GM23338 (cell line): ENCODE measurements around the gene RASA3. TPM values are rescaled to one million over a fixed set of nuclear protein-coding genes. Genes with fewer than 3 reads are reported as not detected.

Experiments
- ATAC-seq: fragments of 200-7000 bp; cut with Tn5 transposase; 3 replicates; pipeline ENCODE4 v1.9.1; 2020
- DNase-seq: peaks from one replicate; pipeline ENCODE4 v3.0.0-alpha.2; 2015; ENCODE audit warnings: low spot score
- H2AFZ ChIP-seq: fragments of 200-600 bp; sonication (generic); 2 replicates; pipeline ENCODE4 v1.8.0; 2016; ENCODE audit warnings: antibody characterized with exemption, mild to moderate bottlenecking, moderate library complexity
- H3F3A ChIP-seq: fragments of 200-600 bp; sonication (generic); replicated peaks from 2 replicates; pipeline ENCODE4 v1.8.0; 2017; ENCODE audit warnings: antibody characterized with exemption, mixed run types, low read depth
- H3K27ac ChIP-seq: fragments of 200-600 bp; sonication (generic); 2 replicates; pipeline ENCODE4 v1.6.1; 2016; ENCODE audit warnings: low read depth
- H3K27me3 ChIP-seq: fragments of 200-600 bp; sonication (generic); 2 replicates; pipeline ENCODE4 v1.8.0; 2016; ENCODE audit warnings: mild to moderate bottlenecking, mixed run types, moderate library complexity; ENCODE audit not compliant: insufficient read depth
- H3K36me3 ChIP-seq: fragments of 200-600 bp; sonication (generic); 2 replicates; pipeline ENCODE4 v1.8.0; 2016; ENCODE audit warnings: mild to moderate bottlenecking; ENCODE audit not compliant: insufficient read depth
- H3K4me1 ChIP-seq: fragments of 200-600 bp; sonication (generic); 2 replicates; pipeline ENCODE4 v1.8.0; 2016; ENCODE audit warnings: mild to moderate bottlenecking, moderate library complexity; ENCODE audit not compliant: insufficient read depth
- H3K4me2 ChIP-seq: fragments of 200-600 bp; sonication (generic); 2 replicates; pipeline ENCODE4 v1.7.1; 2017; ENCODE audit warnings: mixed run types
- H3K4me3 ChIP-seq: fragments of 200-600 bp; sonication (generic); 2 replicates; pipeline ENCODE4 v1.6.1; 2016; ENCODE audit warnings: mixed run types
- H3K79me2 ChIP-seq: fragments of 200-600 bp; sonication (generic); replicated peaks from 2 replicates; pipeline ENCODE4 v1.8.0; 2017; ENCODE audit warnings: mild to moderate bottlenecking; ENCODE audit not compliant: insufficient read depth
- H3K9me2 ChIP-seq: fragments of 200-600 bp; sonication (generic); 2 replicates; pipeline ENCODE4 v1.8.0; 2017; ENCODE audit not compliant: insufficient read depth
- H4K20me1 ChIP-seq: fragments of 200-600 bp; sonication (generic); replicated peaks from 2 replicates; pipeline ENCODE4 v1.8.0; 2017; ENCODE audit warnings: mild to moderate bottlenecking; ENCODE audit not compliant: insufficient read depth
- H3K27ac Mint-ChIP-seq: 2 replicates; pipeline ENCODE4 v1.8.0; 2020; ENCODE audit warnings: inconsistent platforms, mild to moderate bottlenecking, moderate library complexity, mixed read lengths
- H3K27me3 Mint-ChIP-seq: 3 replicates; pipeline ENCODE4 v1.8.0; 2022; ENCODE audit warnings: low read depth, mild to moderate bottlenecking, moderate library complexity, mixed read lengths, inconsistent platforms; ENCODE audit not compliant: insufficient read depth, poor library complexity
- H3K36me3 Mint-ChIP-seq: 3 replicates; pipeline ENCODE4 v1.8.0; 2021; ENCODE audit warnings: low read depth, mild to moderate bottlenecking, inconsistent platforms, moderate library complexity, mixed read lengths
- H3K4me1 Mint-ChIP-seq: 3 replicates; pipeline ENCODE4 v1.8.0; 2020; ENCODE audit warnings: mild to moderate bottlenecking, inconsistent platforms, mixed read lengths
- H3K4me3 Mint-ChIP-seq: 3 replicates; pipeline ENCODE4 v1.8.0; 2021; ENCODE audit warnings: moderate library complexity, mild to moderate bottlenecking, inconsistent platforms, mixed read lengths
- H3K9me3 Mint-ChIP-seq: 3 replicates; pipeline ENCODE4 v1.8.0; 2020; ENCODE audit warnings: moderate library complexity, mild to moderate bottlenecking, inconsistent platforms, mixed read lengths
- CREB1 ChIP-seq: fragments of 250-450 bp; sonication (Bioruptor Pico); IDR thresholded peaks from 2 replicates; pipeline ENCODE4 v1.5.0; 2020; ENCODE audit warnings: low read depth, mild to moderate bottlenecking, moderate library complexity
- EZH2 ChIP-seq: fragments of 200-600 bp; sonication (generic); IDR thresholded peaks from one replicate; pipeline ENCODE4 v1.8.0; 2017; ENCODE audit warnings: antibody characterized with exemption, mild to moderate bottlenecking, low read depth; ENCODE audit not compliant: unreplicated experiment
- EZH2phosphoT487 ChIP-seq: fragments of 200-600 bp; sonication (generic); IDR thresholded peaks from one replicate; pipeline ENCODE4 v1.8.1; 2018; ENCODE audit warnings: antibody characterized with exemption; ENCODE audit not compliant: unreplicated experiment
- JUNB ChIP-seq: IDR thresholded peaks from one replicate; pipeline ENCODE4 v1.6.1; 2016; ENCODE audit warnings: antibody characterized with exemption; ENCODE audit not compliant: unreplicated experiment
- NANOG ChIP-seq: IDR thresholded peaks from 2 replicates; pipeline ENCODE4 v1.6.1; 2016; ENCODE audit warnings: antibody characterized with exemption, borderline replicate concordance
- POLR2AphosphoS5 ChIP-seq: IDR thresholded peaks from 2 replicates; pipeline ENCODE4 v1.6.1; 2016; ENCODE audit warnings: antibody characterized with exemption, low read depth
- STAT1 ChIP-seq: IDR thresholded peaks from one replicate; pipeline ENCODE4 v1.6.1; 2016; ENCODE audit warnings: antibody characterized with exemption; ENCODE audit not compliant: unreplicated experiment
- ZNF114 ChIP-seq: fragments of 250-450 bp; sonication (Bioruptor Pico); IDR thresholded peaks from 2 replicates; pipeline ENCODE4 v1.5.0; 2020; ENCODE audit warnings: mild to moderate bottlenecking, moderate library complexity
- ZNF331 ChIP-seq: fragments of 250-450 bp; sonication (Bioruptor Pico); IDR thresholded peaks from 2 replicates; pipeline ENCODE4 v1.5.0; 2020; ENCODE audit warnings: low read depth, mild to moderate bottlenecking, moderate library complexity
- polyA plus RNA-seq: library from polyadenylated mRNA; unstranded; fragments of >200 nt; fragmentation: Nextera tagmentation; extraction: Ambion mirVana; gene quantifications from 2 replicates; pipeline ENCODE4 v1.2.1, GENCODE V29; 2016
- total RNA-seq: library from RNA; depleted of rRNA; stranded (reverse); fragments of >200 nt; shearing (Covaris generic); gene quantifications from 2 replicates; pipeline ENCODE4 v1.2.3, GENCODE V29; 2014
- TF ChIP-seq, protein P1 (sequence below), 2 experiments: fragments of 200-600 bp in 1 of 2; sonication (generic) in 1 of 2; conservative IDR thresholded peaks; 2 replicates each; pipeline versions ENCODE4 v1.5.1 to v1.6.1; 2016 to 2017; ENCODE audit warnings: antibody characterized with exemption in 2 of 2, low read depth in 2 of 2, mild to moderate bottlenecking in 2 of 2, moderate library complexity in 1 of 2
- TF ChIP-seq, protein P2 (sequence below): fragments of 250-450 bp; sonication (Bioruptor Pico); IDR thresholded peaks from 2 replicates; pipeline ENCODE4 v1.5.0; 2020; ENCODE audit warnings: mild to moderate bottlenecking, moderate library complexity
- TF ChIP-seq, protein P3 (sequence below): IDR thresholded peaks from one replicate; pipeline ENCODE4 v1.6.1; 2018; ENCODE audit warnings: antibody characterized with exemption; ENCODE audit not compliant: unreplicated experiment
- TF ChIP-seq, protein P4 (sequence below): IDR thresholded peaks from 2 replicates; pipeline ENCODE4 v1.6.1; 2016; ENCODE audit warnings: antibody characterized with exemption

Gene RASA3
- total and polyA plus RNA-seq, 2 experiments from 2014 or later, result 11.2 to 20.7 TPM

DNA sequence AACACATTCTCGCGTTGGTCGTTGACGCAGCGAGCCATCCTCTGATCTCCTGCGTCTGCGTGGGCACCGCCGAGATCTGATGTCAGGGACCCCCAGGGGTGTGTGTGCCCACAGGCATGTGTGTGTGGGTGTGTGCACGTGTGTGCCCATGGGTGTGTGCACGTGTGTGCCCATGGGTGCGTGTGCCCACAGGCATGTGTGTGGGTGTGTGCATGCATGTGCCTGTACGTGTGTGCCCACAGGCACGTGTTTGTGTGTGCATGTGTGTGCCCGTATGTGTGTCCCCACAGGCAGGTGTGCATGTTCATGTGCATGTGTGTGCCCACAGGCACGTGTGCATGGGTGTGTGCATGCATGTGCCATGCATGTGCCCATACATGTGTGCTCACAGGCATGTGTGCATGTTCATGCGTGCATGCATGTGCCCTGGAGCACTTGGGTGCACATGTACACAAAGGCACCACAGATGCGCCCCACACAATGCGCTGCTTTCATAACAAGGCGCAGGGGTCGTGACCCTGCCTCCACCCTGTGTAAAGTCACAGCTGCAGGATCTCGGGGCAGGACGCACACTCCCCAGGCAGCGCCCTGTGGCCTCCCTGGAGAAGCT, 77.5 kb downstream of the RASA3 start:
- H3K4me3 Mint-ChIP-seq, result no peak overlapping the region
- peaks cover 4% of the 10 kb centered on the region for H3F3A ChIP-seq
- no peak for TF ChIP-seq JUNB
- no peak for TF ChIP-seq POLR2AphosphoS5
- TF ChIP-seq, protein P1, sequence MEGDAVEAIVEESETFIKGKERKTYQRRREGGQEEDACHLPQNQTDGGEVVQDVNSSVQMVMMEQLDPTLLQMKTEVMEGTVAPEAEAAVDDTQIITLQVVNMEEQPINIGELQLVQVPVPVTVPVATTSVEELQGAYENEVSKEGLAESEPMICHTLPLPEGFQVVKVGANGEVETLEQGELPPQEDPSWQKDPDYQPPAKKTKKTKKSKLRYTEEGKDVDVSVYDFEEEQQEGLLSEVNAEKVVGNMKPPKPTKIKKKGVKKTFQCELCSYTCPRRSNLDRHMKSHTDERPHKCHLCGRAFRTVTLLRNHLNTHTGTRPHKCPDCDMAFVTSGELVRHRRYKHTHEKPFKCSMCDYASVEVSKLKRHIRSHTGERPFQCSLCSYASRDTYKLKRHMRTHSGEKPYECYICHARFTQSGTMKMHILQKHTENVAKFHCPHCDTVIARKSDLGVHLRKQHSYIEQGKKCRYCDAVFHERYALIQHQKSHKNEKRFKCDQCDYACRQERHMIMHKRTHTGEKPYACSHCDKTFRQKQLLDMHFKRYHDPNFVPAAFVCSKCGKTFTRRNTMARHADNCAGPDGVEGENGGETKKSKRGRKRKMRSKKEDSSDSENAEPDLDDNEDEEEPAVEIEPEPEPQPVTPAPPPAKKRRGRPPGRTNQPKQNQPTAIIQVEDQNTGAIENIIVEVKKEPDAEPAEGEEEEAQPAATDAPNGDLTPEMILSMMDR (conservative IDR thresholded peaks at IDR 0.05; ENCODE audit: low read depth in 2 of 2), result no peak
- TF ChIP-seq, protein P2, sequence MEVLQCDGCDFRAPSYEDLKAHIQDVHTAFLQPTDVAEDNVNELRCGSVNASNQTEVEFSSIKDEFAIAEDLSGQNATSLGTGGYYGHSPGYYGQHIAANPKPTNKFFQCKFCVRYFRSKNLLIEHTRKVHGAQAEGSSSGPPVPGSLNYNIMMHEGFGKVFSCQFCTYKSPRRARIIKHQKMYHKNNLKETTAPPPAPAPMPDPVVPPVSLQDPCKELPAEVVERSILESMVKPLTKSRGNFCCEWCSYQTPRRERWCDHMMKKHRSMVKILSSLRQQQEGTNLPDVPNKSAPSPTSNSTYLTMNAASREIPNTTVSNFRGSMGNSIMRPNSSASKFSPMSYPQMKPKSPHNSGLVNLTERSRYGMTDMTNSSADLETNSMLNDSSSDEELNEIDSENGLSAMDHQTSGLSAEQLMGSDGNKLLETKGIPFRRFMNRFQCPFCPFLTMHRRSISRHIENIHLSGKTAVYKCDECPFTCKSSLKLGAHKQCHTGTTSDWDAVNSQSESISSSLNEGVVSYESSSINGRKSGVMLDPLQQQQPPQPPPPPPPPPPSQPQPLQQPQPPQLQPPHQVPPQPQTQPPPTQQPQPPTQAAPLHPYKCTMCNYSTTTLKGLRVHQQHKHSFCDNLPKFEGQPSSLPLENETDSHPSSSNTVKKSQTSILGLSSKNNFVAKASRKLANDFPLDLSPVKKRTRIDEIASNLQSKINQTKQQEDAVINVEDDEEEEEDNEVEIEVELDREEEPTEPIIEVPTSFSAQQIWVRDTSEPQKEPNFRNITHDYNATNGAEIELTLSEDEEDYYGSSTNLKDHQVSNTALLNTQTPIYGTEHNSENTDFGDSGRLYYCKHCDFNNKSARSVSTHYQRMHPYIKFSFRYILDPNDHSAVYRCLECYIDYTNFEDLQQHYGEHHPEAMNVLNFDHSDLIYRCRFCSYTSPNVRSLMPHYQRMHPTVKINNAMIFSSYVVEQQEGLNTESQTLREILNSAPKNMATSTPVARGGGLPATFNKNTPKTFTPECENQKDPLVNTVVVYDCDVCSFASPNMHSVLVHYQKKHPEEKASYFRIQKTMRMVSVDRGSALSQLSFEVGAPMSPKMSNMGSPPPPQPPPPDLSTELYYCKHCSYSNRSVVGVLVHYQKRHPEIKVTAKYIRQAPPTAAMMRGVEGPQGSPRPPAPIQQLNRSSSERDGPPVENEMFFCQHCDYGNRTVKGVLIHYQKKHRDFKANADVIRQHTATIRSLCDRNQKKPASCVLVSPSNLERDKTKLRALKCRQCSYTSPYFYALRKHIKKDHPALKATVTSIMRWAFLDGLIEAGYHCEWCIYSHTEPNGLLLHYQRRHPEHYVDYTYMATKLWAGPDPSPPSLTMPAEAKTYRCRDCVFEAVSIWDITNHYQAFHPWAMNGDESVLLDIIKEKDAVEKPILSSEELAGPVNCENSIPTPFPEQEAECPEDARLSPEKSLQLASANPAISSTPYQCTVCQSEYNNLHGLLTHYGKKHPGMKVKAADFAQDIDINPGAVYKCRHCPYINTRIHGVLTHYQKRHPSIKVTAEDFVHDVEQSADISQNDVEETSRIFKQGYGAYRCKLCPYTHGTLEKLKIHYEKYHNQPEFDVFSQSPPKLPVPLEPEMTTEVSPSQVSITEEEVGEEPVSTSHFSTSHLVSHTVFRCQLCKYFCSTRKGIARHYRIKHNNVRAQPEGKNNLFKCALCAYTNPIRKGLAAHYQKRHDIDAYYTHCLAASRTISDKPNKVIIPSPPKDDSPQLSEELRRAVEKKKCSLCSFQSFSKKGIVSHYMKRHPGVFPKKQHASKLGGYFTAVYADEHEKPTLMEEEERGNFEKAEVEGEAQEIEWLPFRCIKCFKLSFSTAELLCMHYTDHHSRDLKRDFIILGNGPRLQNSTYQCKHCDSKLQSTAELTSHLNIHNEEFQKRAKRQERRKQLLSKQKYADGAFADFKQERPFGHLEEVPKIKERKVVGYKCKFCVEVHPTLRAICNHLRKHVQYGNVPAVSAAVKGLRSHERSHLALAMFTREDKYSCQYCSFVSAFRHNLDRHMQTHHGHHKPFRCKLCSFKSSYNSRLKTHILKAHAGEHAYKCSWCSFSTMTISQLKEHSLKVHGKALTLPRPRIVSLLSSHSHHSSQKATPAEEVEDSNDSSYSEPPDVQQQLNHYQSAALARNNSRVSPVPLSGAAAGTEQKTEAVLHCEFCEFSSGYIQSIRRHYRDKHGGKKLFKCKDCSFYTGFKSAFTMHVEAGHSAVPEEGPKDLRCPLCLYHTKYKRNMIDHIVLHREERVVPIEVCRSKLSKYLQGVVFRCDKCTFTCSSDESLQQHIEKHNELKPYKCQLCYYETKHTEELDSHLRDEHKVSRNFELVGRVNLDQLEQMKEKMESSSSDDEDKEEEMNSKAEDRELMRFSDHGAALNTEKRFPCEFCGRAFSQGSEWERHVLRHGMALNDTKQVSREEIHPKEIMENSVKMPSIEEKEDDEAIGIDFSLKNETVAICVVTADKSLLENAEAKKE, result no peak
- no peak for TF ChIP-seq EZH2phosphoT487
- TF ChIP-seq EZH2, result no peak
- no peak for TF ChIP-seq NANOG
- TF ChIP-seq ZNF114 (CRISPR knock-in tag), result no peak
- no peak for TF ChIP-seq ZNF331 (CRISPR knock-in tag)
- TF ChIP-seq CREB1 (CRISPR knock-in tag), result no peak
- no peak for TF ChIP-seq STAT1
- TF ChIP-seq, protein P3, sequence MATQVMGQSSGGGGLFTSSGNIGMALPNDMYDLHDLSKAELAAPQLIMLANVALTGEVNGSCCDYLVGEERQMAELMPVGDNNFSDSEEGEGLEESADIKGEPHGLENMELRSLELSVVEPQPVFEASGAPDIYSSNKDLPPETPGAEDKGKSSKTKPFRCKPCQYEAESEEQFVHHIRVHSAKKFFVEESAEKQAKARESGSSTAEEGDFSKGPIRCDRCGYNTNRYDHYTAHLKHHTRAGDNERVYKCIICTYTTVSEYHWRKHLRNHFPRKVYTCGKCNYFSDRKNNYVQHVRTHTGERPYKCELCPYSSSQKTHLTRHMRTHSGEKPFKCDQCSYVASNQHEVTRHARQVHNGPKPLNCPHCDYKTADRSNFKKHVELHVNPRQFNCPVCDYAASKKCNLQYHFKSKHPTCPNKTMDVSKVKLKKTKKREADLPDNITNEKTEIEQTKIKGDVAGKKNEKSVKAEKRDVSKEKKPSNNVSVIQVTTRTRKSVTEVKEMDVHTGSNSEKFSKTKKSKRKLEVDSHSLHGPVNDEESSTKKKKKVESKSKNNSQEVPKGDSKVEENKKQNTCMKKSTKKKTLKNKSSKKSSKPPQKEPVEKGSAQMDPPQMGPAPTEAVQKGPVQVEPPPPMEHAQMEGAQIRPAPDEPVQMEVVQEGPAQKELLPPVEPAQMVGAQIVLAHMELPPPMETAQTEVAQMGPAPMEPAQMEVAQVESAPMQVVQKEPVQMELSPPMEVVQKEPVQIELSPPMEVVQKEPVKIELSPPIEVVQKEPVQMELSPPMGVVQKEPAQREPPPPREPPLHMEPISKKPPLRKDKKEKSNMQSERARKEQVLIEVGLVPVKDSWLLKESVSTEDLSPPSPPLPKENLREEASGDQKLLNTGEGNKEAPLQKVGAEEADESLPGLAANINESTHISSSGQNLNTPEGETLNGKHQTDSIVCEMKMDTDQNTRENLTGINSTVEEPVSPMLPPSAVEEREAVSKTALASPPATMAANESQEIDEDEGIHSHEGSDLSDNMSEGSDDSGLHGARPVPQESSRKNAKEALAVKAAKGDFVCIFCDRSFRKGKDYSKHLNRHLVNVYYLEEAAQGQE, result no peak
- TF ChIP-seq, protein P4, sequence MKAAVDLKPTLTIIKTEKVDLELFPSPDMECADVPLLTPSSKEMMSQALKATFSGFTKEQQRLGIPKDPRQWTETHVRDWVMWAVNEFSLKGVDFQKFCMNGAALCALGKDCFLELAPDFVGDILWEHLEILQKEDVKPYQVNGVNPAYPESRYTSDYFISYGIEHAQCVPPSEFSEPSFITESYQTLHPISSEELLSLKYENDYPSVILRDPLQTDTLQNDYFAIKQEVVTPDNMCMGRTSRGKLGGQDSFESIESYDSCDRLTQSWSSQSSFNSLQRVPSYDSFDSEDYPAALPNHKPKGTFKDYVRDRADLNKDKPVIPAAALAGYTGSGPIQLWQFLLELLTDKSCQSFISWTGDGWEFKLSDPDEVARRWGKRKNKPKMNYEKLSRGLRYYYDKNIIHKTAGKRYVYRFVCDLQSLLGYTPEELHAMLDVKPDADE, result no peak
- H3K4me1 Mint-ChIP-seq, result peaks cover 6% of the 10 kb centered on the region
- H3K27ac ChIP-seq, result no peak overlapping the region
- no peaks in the 10 kb centered on the region for H3K9me2 ChIP-seq
- no peak overlapping the region for H2AFZ ChIP-seq
- no peaks in the 10 kb centered on the region; the same call in 1 of the 2 replicates for H3K79me2 ChIP-seq
- no peaks in the 10 kb centered on the region for H3K27me3 ChIP-seq
- H3K27me3 Mint-ChIP-seq, result peaks cover 18% of the 10 kb centered on the region
- H4K20me1 ChIP-seq, result peaks cover 8% of the 10 kb centered on the region; the same call in 1 of the 2 replicates
- DNase-seq, result no peak
- no peak overlapping the region for H3K4me2 ChIP-seq
- H3K9me3 Mint-ChIP-seq, result no peaks in the 10 kb centered on the region; the same call in 2 of the 3 replicates
- H3K4me1 ChIP-seq, result no peaks in the 10 kb centered on the region
- H3K36me3 ChIP-seq, result no peaks in the 10 kb centered on the region
- H3K27ac Mint-ChIP-seq, result no peak overlapping the region
- no peak overlapping the region for H3K4me3 ChIP-seq
- no peaks in the 10 kb centered on the region; the same call in 2 of the 3 replicates for H3K36me3 Mint-ChIP-seq
- ATAC-seq, result no peak
